Measurements from ENCODE around the gene AKAP12. TPM values are rescaled to one million over a fixed set of nuclear protein-coding genes. Genes with fewer than 3 reads are reported as not detected.

AKAP12 gene
- total RNA-seq, 1 donor from 2014 or later, result 5.0 TPM

DNA sequence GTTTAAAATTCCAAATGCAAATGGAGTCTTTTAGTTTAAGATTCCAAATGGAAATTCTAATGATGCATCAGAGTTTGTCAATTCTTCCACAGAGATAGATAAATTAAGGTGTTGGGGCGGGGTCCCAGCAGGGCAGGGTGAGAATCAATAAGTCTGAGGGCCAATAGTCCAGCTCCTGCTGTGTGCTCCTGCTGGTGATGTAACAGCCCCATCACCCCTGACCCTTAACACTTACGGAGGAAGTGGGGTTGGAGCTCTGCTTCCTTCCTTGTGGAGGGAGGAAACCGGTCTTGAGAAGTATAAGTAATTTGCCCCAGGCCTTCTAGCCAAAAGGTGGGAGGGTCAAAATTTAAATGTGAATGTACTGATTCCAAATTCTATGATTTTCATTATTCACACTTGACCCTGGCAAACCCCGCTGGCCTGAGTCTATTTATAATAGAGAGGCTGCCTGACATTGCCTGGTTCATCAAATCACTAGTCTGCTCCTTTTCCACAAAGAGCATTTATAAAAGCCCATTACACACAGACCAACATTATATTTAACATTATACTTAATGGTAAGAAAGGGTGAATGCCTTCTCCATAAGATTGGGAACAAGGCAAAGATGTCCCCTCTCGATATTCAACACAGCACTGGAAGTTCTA lies 134.4 kb downstream of the AKAP12 start:
- no peak for FAIRE-seq

DNA sequence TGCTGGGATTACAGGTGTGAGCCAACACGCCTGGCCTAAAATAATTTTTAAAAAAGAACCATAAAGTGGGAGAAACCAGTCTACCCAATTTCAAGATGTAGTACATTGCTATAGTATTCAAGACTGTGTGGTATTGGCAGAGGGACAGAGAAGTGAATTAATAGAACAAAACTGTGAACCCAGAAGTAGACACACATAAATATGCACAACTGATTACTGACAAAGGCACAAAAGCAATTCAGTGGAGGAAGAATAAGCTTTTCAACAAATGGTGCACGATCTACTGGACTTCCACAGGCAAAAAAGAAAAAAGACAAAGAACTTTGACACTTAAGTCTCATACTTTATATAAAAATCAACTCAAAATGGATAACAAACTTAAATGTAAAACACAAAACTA lies 136.1 kb downstream of the AKAP12 start:
- Histone ChIP-seq H3K36me3 (ENCODE audit: control insufficient read depth, insufficient read depth, low read length) (peaks cover 4% of the 10 kb centered on the region), H3K4me3 (ENCODE audit: low read depth, low read length) (no peak overlapping the region), H3K27me3 (ENCODE audit: control insufficient read depth, insufficient read depth, low read length) (no peaks in the 10 kb centered on the region)
- TF ChIP-seq CTCF (IDR thresholded peaks at IDR 0.05; ENCODE audit: insufficient read depth, low read length, severe bottlenecking), result no peak
- FAIRE-seq (no peak), DNase-seq (ENCODE audit: low read depth) (no peak)

More for the DNA sequence above, 134.4 kb downstream of the AKAP12 start:
- H3K27me3 ChIP-seq (ENCODE audit: control insufficient read depth, insufficient read depth, low read length), result no peaks in the 10 kb centered on the region
- H3K4me3 ChIP-seq (ENCODE audit: low read depth, low read length), result no peak overlapping the region
- H3K36me3 ChIP-seq (ENCODE audit: control insufficient read depth, insufficient read depth, low read length), result peaks cover 4% of the 10 kb centered on the region
- TF ChIP-seq CTCF (IDR thresholded peaks at IDR 0.05; ENCODE audit: insufficient read depth, low read length, severe bottlenecking), result no peak
- no peak for DNase-seq (ENCODE audit: low read depth)

- DNase-seq (ENCODE audit: low read depth) (no peak), FAIRE-seq (no peak)
- Histone ChIP-seq H3K4me3 (ENCODE audit: low read depth, low read length) (no peak overlapping the region), H3K27me3 (ENCODE audit: control insufficient read depth, insufficient read depth, low read length) (no peaks in the 10 kb centered on the region), H3K36me3 (ENCODE audit: control insufficient read depth, insufficient read depth, low read length) (peaks cover 4% of the 10 kb centered on the region)
- TF ChIP-seq CTCF (IDR thresholded peaks at IDR 0.05; ENCODE audit: insufficient read depth, low read length, severe bottlenecking), result no peak
Measured at GRCh38 chr6:151376440-151376839, 136.7 kb downstream of the AKAP12 start.

DNA sequence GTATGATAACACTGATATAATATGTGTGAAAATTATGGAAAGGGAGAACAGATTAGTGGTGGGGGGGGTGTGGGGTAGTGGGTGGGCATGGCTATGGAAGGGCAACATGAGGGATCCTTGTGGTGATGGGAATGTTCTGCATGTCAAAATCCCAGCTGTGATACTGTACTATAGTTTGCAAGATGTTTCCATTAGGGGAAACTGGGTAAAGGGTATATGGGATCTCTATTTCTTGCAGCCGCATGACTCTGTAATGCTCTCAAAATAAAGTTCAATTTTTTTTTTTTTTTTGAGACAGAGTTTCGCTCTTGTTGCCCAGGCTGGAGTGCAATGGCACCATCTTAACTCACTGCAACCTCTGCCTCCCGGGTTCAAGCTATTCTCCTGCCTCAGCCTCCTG lies 137.3 kb downstream of the AKAP12 start:
- Histone ChIP-seq H3K36me3 (ENCODE audit: control insufficient read depth, insufficient read depth, low read length) (peaks cover 4% of the 10 kb centered on the region), H3K4me3 (ENCODE audit: low read depth, low read length) (no peak overlapping the region), H3K27me3 (ENCODE audit: control insufficient read depth, insufficient read depth, low read length) (no peaks in the 10 kb centered on the region)
- no peak for FAIRE-seq
- TF ChIP-seq CTCF (IDR thresholded peaks at IDR 0.05; ENCODE audit: insufficient read depth, low read length, severe bottlenecking), result no peak
- DNase-seq (ENCODE audit: low read depth), result no peak

DNA sequence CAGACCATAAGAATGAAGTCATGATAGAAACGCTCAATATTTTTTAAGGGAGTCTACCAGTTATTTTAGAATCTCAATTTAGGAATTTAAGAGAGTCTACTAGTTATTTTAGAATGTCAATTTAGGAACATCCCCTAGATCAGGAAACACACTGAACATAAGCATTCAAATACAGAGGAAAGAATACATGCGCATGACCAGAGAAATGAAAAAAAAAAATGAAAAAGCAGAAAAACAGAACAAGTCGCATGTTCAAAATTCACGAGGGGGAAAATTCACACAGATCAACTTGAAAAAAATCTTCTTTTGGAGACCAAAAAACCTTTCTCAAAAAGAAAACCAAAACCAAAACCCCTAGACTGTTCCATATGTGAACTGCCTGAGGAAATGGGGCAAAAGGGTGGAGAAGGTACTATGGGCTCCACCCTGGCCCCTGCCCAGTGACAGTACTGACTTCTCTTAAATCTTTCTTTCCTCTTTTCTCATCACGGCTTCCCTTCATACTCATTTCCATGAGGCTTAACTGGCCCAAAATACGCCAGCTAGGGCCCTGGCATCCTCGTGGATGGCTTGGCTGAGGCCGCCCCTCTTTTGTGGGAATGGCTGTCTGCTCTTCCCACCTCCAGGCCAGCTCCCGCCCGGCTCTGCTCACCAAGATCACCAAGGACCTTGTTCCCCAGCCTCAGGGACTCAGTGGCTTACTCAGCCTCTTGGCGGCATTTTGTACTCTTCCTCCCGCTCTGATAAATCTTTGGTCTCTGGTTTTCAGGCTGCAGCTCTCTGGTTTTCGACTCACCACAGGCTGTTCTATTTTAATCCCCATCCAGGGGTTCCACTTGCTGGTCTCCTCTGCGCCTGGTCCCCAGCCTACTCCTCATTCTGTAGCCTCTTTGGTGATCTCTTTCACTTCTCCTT lies 140.4 kb downstream of the AKAP12 start:
- Histone ChIP-seq H3K36me3 (ENCODE audit: control insufficient read depth, insufficient read depth, low read length) (peaks cover 2% of the 10 kb centered on the region), H3K27me3 (ENCODE audit: control insufficient read depth, insufficient read depth, low read length) (no peaks in the 10 kb centered on the region), H3K4me3 (ENCODE audit: low read depth, low read length) (no peak overlapping the region)
- TF ChIP-seq CTCF (IDR thresholded peaks at IDR 0.05; ENCODE audit: insufficient read depth, low read length, severe bottlenecking), result no peak
- DNase-seq (ENCODE audit: low read depth), result no peak
- no peak for FAIRE-seq
